Tibial nerve (tissue), 4 donors: ENCODE data around the gene PIK3R1.

ENCODE experiments used
- CTCF ChIP-seq, 5 experiments: fragments of 200-600 bp in 3 of 5; fragments of 450-650 bp in 2 of 5; sonication (generic) in 3 of 5; IDR thresholded peaks; one replicate each; pipeline ENCODE4 v1.5.1; 2016 to 2019; ENCODE audit warnings: antibody characterized with exemption in 5 of 5, mild to moderate bottlenecking in 3 of 5, moderate library complexity in 2 of 5
- EP300 ChIP-seq, 2 donors: sonication (generic); formaldehyde crosslinking; IDR thresholded peaks; one replicate each; pipeline ENCODE4 v1.6.1; 2017; ENCODE audit warnings: antibody characterized with exemption in 2 of 2, mild to moderate bottlenecking in 1 of 2
- POLR2A ChIP-seq, 2 donors: fragments of 450-650 bp; IDR thresholded peaks; one replicate each; pipeline ENCODE4 v1.6.1; 2017; ENCODE audit warnings: antibody characterized with exemption in 2 of 2, mild to moderate bottlenecking in 2 of 2, moderate library complexity in 2 of 2

- TF ChIP-seq POLR2A (IDR thresholded peaks at IDR 0.05) (no peak), CTCF (IDR thresholded peaks at IDR 0.05) (no peak), EP300 (IDR thresholded peaks at IDR 0.05) (no peak)
Measured at GRCh38 chr5:68345171-68345570, 129.6 kb downstream of the PIK3R1 start.
